ENCODE data around the gene SLC9A3. TPM values are rescaled to one million over a fixed set of nuclear protein-coding genes. Genes with fewer than 3 reads are reported as not detected.

The SLC9A3 gene
- total and polyA plus RNA-seq, 4 experiments from 2014 or later, result 2.2 to 3.1 (median 2.8) TPM

GRCh38 chr5:420632-421286 is 103.5 kb downstream of the SLC9A3 start:
- H3K36me3 Mint-ChIP-seq, result no peaks in the 10 kb centered on the region
- Histone ChIP-seq H3K4me1 (ENCODE audit: insufficient read depth, low read length) (no peaks in the 10 kb centered on the region), H3K4me3 (ENCODE audit: low read length in 2 of 2) (no peak overlapping the region), H3K27me3 (ENCODE audit: insufficient read depth, low read length) (no peaks in the 10 kb centered on the region), H3K9me3 (ENCODE audit: control insufficient read depth in 1 of 2, low read length in 2 of 2) (no peaks in the 10 kb centered on the region), H3K27ac (ENCODE audit: low read depth, low read length) (no peak overlapping the region), H3K36me3 (ENCODE audit: insufficient read depth, low read length) (no peaks in the 10 kb centered on the region)
- ChIA-PET POLR2A (ENCODE audit: partially characterized antibody) (no interaction called here), CTCF (ENCODE audit: partially characterized antibody) (no interaction called here)
- no peak overlapping the region for H3K27ac Mint-ChIP-seq
- no peaks in the 10 kb centered on the region for H3K27me3 Mint-ChIP-seq
- no peak overlapping the region for H3K4me3 Mint-ChIP-seq
- no peak for DNase-seq
- intact Hi-C loops (cut with micrococcal nuclease), result no loop called here
- H3K9me3 Mint-ChIP-seq, result no peaks in the 10 kb centered on the region
- peaks cover 0 to 1% (median 0%) of the 10 kb centered on the region in 4 donors for H3K4me1 Mint-ChIP-seq

Small RNA genes lying within 50 kb of the gene (microRNA-seq; reads per million reads assigned to microRNA genes)
- not detected for gene MIR4456 (ENCODE audit: borderline microRNAs expressed, borderline number of aligned reads, borderline replicate concordance)

Other genes with a start within 250 kb of the SLC9A3 start
- 1 to 10 TPM; 1.2 to 2.7 TPM for gene AHRR, start 202.7 kb downstream of the SLC9A3 start, total RNA-seq
- gene AHRR, start 202.7 kb downstream of the SLC9A3 start, polyA plus RNA-seq, result under 1 TPM; 0.23 to 0.32 TPM
- 10 to 100 TPM; 83.0 to 96.1 TPM for gene EXOC3, start 81.3 kb downstream of the SLC9A3 start, total RNA-seq
- 10 to 100 TPM; 32.0 to 42.8 TPM for gene EXOC3, start 81.3 kb downstream of the SLC9A3 start, polyA plus RNA-seq
- 10 to 100 TPM; 26.7 to 28.0 TPM for gene CEP72, start 87.9 kb upstream of the SLC9A3 start, total RNA-seq
- 1 to 10 TPM; 2.5 to 5.8 TPM for gene CEP72, start 87.9 kb upstream of the SLC9A3 start, polyA plus RNA-seq
- 1 to 10 TPM in 1 of 2 experiments, under 1 TPM in 1; 0.97 to 1.2 TPM for gene TPPP, start 168.9 kb upstream of the SLC9A3 start, total RNA-seq
- 1 to 10 TPM in 1 of 2 donors, under 1 TPM in 1; 0.36 to 3.3 TPM for gene TPPP, start 168.9 kb upstream of the SLC9A3 start, polyA plus RNA-seq